ENCODE results near the gene GLTP. TPM values are rescaled to one million over a fixed set of nuclear protein-coding genes. Genes with fewer than 3 reads are reported as not detected.

The GLTP gene
- total RNA-seq, 1 donor from 2014 or later = 51.0 TPM

DNA sequence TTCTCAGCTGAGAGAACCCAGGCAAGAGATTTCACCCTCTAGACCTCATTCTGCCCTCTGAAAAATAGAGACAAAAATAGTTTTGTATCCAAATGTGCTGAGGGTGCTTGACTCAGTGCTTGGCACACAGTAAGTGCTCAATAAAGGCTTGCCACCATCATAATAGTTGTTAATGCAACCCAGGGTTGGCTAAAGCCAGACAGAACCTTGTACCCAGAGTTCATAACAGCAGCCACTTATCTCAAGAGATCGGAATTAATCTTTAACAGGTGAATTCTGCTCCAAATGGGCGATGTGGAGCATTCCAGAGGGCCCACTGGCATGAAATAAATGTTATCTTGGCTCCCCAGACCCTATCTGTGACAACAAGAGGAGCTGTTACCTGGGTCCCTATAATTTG is 50.1 kb downstream of the GLTP start:
- ATAC-seq (no peak), DNase-seq (ENCODE audit: low spot score) (no peak)
- intact Hi-C loops (cut with DNase I) = no loop called here

DNA sequence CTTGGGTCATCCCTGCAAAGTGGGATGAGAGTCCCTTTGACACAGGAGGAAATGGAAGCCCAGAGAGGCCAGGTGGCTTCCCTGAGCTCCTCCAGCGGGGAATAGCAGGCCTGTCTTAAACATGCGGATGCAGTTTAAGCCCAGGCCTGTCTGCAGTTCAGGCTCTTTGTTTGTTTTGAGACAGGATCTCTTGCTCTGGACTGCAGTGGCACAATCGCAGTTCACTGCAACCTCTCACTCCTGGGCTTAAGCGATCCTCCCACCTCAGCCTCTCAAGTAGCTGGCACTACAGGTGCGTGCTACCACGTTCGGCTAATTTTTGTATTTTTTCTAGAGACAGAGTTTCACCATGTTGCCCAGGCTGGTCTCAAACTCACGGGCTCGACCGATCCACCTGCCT is 50.7 kb downstream of the GLTP start:
- no peak for ATAC-seq
- DNase-seq (ENCODE audit: low spot score) = no peak
- intact Hi-C loops (cut with DNase I) = no loop called here

DNA sequence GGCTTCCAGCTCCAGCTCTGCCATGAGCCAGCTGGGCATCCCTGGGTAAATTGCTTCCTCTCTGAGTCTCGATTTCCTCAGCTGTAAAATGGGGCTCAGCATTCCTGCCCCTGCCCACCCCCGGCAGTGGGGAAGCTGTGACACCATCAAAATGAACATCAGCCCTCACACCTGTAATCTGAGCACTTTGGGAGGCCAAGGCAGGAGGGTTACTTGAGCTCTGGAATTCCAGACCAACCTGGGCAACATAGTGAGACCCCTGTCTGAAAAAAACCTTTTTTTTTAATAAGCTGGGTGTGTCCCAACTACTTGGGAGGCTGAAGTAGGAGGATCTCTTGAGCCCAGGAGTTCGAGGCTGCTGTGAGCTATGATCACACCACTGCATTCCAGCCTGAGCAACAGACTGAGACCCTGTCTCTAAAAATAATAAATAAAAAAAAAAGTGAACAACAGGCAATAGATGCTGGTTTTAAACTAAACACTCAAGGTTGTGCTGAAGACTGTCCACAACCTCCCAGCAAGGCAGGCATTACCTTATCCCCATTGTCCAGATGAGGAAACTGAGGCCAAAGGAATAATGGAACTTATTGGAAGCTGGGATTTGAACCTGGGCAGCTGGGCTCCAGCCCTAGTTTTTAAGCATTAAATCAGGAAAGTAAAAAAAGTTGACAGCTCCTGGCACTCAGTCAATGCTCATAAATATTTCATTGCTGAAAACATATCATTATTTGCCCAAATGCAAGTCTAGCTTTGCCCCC is 51.4 kb downstream of the GLTP start:
- no peak for DNase-seq (ENCODE audit: low spot score)
- no peak for ATAC-seq
- intact Hi-C loops (cut with DNase I) = no loop called here

DNA sequence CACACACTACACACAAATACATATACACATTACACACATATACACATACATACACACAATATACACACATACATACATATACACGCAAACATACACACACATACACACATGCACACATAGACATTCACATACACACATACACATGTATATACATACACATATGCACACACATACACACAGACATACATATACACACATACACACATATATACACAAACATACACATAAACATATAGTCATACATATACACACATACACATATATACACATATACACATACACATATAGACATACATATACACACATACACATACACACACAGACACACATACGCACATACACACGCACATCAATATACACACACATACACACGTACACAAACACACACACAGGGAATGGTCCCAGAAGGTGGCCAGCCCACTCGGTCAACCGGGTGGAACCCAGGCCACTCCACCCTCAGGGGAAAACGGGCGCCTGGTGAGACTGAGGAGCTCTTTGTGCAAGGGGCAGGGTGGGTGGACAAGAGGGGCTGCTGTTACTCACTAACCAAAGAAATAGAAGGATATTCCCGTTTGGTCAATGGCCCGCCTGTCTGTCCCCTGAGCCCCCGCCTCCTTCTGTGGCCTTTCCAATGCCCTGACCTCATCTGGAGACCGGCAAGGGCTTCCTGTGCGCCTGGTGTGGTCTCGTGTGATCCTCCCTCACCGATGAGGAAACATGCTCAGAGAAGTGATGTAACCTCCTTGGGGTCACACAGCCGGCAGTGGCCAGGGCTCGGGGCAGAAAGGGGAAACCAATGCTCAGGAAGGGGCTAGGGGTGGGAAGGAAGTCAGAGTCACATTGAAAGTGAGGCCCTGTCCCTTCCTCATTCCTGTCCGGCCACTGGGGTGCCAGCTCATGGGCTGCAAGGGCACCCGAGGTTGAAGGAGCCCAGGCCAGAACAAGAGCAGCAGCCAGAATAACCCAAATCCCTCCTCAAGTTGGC is 52.5 kb downstream of the GLTP start:
- intact Hi-C loops (cut with DNase I) = no loop called here
- DNase-seq (ENCODE audit: low spot score) = peak; percentile 69
- ATAC-seq = peak; percentile 80

DNA sequence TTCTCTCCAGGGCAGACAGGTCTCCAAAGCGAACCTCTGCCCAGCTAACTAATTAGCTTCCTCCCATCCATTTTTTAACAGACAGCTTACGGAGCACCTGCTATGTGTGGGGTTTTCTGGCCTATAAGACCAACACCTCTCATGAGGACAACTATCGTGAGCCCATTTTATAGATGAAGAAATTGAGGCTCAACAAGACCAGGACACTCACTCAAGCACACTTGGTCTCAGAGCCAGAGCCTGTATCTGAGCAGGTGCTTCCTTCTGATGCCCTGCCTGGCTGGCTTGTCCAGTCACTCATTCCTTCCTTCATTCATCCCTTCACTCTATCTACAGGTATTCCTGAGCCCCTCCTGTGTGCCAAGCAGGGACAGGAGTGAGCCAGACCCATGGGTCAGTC is 53.3 kb downstream of the GLTP start:
- intact Hi-C loops (cut with DNase I) = no loop called here
- ATAC-seq (no peak), DNase-seq (ENCODE audit: low spot score) (no peak)

DNA sequence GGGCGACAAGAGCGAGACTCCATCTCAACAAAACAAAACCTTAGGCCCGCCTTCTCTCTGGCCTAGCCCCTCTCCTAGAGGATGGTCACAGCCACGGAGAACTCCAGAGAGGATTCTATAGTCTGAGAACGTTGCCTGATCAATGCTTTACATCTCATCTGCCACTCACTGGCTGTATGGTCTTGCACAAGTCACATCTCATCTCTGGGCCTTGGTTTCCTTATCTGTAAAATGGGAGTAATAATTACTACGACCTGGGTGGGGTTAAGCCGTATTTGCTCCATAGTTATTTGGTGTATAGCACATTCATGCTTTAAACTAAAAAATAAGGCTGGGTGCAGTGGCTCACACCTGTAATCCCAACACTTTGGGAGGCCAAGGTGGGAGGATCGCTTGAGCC is 55.6 kb downstream of the GLTP start:
- intact Hi-C loops (cut with DNase I) = no loop called here
- DNase-seq (ENCODE audit: low spot score) (no peak), ATAC-seq (no peak)

DNA sequence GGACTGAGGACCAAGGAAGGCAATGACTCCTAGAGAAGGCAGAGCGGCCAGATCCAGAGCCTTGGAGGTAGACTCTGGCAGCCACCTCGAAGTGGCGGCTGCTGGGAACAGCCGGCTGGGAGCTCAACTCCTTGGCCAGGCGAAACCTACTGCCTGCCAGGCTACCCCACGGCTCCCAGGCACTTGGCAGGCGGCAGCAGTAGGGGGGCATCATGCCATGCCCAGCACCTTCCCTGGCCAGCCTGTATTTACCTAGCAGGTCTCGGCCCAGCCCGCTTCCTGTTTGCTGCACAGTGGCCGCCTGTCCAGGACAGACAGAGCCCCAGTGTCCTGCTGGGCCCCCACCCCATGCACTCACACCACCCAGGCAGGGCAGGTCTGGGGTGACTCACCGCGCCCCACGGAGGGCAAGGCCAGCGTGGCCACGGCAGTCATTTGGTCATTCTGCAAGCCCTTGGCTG is 57.4 kb downstream of the GLTP start:
- intact Hi-C loops (cut with DNase I) = no loop called here
- DNase-seq (ENCODE audit: low spot score) (no peak), ATAC-seq (no peak)

DNA sequence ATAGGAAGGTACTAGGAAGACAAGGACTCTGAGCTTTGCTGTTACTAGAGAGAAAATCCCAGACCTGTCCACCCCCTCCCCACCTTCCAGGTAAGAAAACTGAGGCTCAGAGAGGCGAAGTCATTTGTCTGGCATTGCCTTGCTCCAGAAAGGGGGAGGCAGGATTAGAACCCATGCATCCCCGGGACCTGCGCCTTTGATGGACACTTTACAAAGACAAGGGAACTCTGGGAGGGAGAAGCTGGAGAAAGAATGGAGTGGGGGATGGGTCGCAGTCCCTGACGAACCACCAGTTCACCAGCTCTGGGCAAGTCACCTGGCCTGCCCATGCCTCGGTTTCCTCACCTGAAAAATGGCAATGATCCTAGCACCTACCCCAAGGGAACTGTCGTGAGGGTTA is 57.9 kb downstream of the GLTP start:
- ATAC-seq (no peak), DNase-seq (ENCODE audit: low spot score) (no peak)
- intact Hi-C loops (cut with DNase I) = no loop called here

DNA sequence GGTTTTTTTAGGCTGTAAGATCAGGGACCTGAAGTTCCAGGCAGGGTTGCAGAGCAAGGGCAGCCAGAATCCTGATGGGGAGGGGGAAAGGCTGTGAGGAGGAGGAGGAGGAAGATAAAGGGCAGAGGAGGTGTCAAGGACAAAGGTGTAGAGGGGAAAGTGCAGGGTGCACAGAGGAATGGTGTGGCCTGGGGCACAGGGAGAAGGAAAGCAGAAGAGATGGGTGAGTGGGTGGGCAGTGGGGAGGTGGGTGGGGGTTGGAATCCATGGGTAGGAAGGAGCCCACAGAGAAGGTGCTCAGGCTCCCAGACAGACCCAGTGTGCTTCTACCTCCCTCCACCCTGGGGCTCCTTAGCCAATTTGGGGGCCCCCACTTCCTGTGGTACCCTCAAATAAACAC is 58.4 kb downstream of the GLTP start:
- ATAC-seq (no peak), DNase-seq (ENCODE audit: low spot score) (no peak)
- intact Hi-C loops (cut with DNase I) = no loop called here

DNA sequence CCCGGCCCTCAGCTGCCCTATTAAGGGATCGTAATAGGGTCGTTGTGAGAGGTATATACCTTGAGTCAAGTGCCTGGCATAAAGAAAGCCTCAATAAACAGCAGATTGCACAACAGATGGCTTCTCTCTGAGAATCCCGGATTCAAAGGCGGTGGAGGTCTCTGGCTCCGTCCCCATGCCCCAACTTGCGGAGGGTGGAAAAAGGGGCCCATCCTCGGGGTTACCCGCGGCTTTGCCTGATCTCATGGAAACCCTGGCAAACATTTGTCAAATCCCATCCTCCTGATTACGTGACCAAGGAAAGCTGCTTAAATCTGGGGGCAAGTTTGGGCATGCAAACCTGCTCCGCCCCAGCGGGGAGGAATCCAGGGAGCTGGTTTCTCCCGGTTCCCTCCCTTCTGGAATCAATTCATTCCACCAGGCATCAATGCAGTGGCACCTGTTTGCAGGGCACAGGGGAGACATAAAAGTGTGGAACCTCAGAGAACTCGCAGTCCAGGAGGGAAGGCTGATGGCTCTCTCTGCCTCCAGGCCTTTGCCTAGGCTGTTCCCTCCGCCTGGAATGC is 59.4 kb downstream of the GLTP start:
- DNase-seq (ENCODE audit: low spot score) = no peak
- ATAC-seq = no peak
- intact Hi-C loops (cut with DNase I) = no loop called here

DNA sequence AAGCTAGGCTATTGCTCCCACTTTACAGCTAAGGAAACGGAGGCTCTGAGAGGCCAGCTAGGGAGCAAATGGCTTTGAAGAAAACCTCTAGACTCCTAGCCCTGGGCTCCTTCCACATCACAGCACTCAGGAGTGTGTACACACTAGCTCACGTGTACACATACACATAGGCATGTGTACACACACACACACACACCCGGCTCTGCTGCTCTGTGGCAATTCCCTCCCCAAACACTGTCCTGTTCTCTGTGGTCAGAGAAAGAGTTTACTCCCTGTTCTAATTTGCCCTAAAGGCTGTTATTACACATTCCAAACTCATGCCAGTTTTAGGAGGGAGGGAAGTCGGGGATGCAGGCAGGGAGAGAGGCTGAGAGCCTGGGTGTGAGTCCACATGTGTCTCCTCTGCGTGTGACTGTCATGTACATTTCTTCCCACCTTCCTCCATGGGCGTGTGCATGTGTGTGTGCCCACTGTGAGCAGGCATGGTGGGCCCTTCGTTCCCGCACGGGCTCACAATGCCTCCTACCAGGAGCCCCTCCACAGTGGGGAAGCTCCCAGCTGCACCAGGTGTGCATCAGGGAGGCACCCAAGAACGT is 61.3 kb downstream of the GLTP start:
- DNase-seq (ENCODE audit: low spot score) (no peak), ATAC-seq (no peak)
- intact Hi-C loops (cut with DNase I) = no loop called here

DNA sequence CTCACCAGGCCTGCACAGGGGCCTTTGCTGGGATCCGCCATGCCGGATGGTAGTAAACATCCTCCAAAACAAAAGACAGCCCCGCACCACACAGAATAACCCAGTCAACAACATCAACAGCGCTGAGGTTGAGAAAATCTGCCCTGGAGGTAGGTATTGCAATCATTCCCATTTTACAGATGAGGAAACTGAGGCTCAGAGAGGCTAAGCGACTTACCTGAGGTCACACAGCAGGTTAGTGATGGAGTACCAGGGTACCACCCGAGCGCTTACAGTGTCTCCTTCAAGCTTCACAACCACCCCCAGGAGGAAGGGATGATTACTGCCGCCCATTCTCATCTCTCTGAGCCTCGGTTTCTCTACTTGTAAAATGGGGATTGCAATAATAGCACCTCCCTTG is 62.1 kb downstream of the GLTP start:
- ATAC-seq (no peak), DNase-seq (ENCODE audit: low spot score) (no peak)
- intact Hi-C loops (cut with DNase I) = no loop called here

DNA sequence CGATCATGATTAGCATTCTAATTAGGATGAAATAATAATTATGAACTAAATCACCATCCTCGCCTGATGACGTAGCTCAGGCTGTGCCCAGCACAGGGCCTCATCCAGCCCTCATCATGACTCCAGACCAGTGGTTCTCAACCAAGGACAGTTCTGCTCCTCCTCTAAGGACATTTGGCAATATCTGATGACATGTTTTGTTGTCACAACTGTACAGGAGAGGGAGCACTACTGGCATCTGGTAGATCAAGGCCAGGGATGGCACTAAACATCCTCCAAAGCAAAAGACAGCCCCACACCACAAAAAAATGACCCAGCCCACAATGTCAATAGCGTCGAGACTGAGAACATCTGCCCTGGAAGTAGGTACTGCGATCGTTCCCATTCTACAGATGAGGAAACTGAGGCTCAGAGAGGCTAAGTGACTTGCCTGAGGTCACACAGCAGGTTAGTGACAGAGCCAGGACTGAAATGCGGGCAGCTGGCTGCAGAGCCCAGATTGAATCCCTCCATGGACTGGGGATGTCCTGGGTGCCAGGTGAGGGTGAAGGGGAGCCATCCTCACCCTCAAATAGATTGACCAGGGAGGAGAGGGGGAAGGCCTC is 62.6 kb downstream of the GLTP start:
- DNase-seq (ENCODE audit: low spot score) (no peak), ATAC-seq (no peak)
- intact Hi-C loops (cut with DNase I) = no loop called here

DNA sequence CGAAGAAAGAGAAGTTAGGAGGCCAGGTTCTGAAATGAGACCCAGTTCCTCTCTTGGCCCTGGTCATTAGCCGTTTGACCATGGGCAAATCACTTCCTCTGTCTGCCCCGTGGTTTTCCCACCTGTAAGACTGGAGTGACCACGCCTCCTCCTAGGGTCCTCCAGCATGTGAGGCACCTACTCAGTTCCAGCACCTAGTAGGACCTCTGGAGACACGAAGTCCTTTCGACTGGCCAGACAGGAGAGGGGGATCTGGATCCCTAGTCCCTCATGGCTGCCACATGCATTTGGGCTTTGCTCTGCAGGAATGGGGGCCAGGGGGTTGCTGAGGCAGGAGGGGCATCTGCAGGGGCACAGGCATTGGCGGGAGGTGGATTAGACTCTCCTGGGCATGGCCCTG is 63.5 kb downstream of the GLTP start:
- no peak for DNase-seq (ENCODE audit: low spot score)
- no peak for ATAC-seq
- intact Hi-C loops (cut with DNase I) = no loop called here

DNA sequence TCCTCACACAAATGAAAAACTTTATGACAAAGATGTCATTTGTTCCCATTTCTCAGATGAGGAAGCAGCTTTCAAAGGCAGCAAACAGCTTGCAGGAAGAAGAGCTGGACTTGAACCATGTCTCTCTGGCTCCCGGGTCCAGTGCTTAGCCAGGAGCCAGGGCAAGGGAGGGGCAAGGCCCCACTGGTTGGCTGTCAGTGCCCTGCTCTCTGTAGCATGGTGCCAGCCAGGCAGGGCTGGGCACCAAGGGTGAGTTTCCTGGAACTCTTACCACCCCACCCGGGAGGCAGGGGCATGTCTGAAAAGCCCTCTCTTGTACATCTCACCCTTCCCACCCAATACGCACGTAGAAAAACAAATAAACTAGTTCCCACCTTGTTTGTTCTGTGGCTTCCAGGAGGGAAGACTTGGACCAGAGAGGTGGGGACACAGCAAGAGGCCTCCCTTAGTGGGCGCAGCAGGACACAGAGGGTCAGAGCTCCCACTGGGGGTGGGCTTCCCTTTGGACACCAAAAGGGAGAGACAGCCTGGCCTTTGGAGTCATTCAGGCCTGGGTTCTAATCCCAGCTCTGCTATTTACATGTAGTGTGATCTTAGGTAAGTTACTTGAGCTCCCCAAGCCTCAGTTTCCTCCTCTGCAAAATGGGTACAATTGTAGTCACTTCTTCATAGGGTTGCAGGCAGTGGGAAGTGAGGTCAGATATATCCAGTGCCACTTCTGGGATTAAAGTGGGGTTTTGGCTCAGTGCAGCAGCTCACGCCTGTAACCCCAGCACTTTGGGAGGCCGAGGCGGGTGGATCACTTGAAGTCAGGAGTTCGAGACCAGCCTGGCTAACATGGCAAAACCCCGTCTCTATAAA is 64.4 kb downstream of the GLTP start:
- no peak for ATAC-seq
- intact Hi-C loops (cut with DNase I) = no loop called here
- DNase-seq (ENCODE audit: low spot score) = no peak

DNA sequence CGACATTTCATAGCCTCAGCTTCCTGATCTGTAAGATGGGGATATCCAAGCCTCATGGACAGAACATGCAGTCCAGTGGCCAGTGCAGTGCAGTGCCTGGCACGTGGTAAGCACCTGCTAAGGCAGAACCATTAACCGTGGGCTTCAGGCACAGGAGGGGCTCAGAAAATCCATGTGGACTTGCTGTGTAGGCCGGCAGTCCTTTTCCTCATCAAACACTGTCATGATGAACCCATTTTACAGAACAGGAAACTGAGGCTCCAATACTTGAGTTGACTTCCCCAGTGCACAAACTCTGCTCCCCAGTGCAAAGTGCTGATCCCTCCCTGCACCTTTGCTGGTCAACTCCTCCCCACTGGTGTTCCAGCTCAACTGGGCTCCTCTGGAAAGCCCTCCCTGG is 65.1 kb downstream of the GLTP start:
- no peak for ATAC-seq
- intact Hi-C loops (cut with DNase I) = no loop called here
- no peak for DNase-seq (ENCODE audit: low spot score)

DNA sequence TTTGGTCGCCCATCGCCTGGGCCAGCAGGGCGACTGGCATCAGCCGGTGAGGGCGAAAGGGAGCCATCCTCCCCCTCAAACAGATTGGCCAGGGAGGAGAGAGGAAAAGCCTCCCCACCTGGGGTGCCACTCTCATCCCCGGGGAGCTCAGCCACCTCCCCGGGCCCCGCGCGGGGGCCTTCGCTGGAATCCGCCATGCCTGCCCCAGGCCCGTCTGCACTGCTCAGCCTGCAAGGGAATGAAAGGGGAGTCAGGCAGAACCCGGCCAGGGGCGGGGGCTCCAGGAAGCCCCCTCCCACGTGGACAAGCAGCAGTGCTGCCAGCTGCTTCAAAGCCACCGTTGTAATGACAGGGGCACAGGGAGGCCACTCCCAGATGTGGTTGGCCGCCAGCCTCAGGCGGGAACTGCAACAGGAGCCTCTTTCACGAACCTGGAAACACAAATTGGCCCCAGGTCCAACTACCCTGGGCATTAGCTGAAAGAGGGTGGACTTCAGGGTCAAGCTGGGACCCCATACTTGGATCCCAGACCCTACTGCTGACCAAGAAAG is 65.7 kb downstream of the GLTP start:
- no peak for ATAC-seq
- intact Hi-C loops (cut with DNase I) = no loop called here
- DNase-seq (ENCODE audit: low spot score) = no peak

DNA sequence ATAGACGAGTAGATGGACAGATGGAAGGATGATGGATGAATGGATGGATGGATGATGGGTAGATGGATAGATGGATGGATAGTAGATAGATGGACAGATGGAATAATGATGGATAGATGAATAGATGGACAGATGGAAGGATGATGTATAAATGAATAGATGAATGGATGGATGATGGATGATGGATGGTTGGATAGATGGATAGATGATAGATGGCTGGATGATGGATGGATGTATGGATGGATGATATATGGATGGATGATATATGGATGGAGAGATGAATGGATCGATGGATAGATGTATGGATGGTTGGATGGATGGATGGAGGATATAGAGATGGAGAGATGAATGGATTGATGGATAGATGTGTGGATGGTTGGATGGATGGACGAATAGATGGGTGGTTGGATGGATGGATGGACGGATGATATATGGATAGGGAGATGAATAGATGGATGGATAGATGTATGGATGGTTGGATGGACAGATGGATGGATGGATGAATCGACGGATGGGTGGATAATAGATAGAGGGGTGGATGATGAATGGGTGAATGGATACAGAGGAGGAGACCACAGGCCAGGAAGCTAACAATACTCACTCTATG is 66.4 kb downstream of the GLTP start:
- no peak for ATAC-seq
- intact Hi-C loops (cut with DNase I) = no loop called here

More for the DNA sequence above, 66.4 kb downstream of the GLTP start:
- DNase-seq (ENCODE audit: low spot score) = no peak
